Stimulated activated CD4-positive, alpha-beta T cell treated with anti-CD3 and anti-CD28 coated beads, TNF-alpha, amount 100 ng/mL, for 4 hours (primary cell): ENCODE data around the gene ZNF765.
"Not testable (repeated sequence)": the region's sequence is repeated elsewhere in the genome, so short reads cannot be mapped to it uniquely, and the experiment has no call there.

Experiments
- DNase-seq, 3 experiments: peaks; one replicate each; pipeline ENCODE4 v3.0.0-alpha.2; 2020; ENCODE audit warnings: low read depth in 3 of 3

Gene ZNF765

DNA sequence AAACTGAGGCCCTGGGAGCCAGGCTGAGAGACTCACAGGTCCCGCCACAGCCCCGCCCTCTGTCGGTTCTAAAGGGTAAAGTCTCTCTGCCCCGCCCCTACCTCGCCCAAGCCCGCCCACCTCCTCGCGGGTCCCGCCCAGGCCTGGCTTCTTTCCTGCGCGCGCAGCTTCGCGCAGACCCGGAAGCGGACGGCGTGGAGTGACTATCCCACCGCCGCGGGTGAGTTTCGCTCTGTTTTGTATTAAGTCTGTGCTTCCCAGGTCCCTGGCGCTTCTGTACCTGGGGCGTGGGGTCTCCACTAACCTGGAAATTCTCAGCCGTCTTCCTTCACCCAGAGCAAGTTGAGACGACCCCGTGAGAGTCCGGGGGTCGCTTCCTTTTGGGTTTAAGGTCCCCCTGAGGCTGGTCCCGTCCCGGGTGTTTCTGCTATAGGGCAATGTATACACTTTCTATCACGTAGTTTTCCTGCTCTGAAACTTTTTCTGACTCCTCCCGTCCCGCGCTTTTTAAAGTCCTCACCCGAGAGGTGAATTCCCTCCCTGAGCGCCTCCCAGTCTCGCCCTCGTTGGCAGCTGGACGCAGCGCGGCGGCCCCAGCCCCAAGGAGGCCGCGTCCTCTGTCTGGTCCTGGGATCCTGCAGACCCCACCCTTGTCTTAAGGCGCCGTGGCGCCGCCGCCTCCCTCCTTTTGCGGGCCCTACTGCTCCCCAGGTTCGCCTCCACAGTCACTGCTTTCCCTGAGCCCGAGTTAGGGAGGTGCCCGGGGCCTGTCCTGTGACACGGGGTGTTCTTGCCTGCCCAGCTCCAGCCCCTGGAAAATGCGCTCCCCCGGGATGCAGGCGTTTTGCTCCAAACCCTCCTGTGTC lies at the start of gene ZNF765:
ZNF765 (plus strand) TSS at position 176 of the 866 bp plus-strand sequence. CDS start 2,867 bp downstream, outside the sequence.
- peak; percentile 93 to 97 (median 95) for DNase-seq

DNA sequence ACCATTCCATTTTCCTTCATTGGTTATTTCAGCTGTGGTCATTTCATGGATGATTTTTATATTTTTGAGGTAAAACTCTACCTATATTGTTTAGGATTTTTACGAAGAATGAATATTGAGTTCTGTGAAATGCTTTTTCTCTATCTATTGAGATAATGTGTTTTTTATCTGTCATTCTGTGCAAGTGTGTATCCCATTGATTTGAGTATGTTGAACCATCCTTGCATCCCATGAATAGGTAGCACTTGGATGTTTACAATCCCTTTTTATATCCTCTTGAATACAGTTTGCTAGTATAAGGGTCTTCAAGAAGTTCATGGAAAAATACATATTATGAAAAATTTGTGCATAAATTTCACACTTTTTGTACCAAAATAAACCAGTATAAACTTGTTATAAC lies 39.2 kb upstream of the ZNF765 start:
- no peak for DNase-seq

DNA sequence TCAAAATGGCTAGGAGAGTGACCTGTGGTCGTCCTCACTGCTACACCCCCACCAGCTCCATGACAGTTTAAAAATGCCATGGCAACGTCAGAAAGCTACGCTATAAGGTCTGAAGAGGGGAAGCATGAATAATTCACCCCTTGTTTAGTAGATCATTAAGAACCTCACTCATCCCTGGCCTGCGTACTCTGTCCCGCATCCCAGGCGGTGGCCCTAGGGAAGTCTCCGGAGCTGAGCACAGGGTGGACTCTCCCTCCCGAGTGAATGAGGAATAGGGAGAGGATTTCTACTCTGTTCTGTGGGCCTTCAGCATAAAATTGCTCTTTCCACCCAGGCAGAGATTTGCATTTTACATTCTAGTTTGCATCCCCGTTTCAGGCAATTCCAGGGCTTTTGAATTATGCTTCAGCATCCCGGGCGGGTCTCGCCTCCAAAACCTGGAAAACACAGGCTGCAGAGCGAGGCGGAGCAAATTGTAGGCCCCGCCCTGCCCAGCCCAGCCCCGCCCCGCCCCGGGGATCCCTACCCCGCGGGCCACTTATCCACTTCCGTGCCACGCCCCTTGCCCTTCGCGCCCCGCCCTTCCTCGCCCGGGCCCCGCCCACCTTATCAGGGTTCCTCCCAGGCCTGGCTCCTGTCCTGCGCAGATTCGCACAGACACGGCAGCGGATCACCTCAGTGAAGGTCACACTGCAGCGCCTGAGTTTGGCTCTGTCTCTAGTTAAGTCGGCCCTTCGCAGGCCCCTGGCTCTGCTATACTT lies 36.9 kb upstream of the ZNF765 start:
- DNase-seq = no peak

DNA sequence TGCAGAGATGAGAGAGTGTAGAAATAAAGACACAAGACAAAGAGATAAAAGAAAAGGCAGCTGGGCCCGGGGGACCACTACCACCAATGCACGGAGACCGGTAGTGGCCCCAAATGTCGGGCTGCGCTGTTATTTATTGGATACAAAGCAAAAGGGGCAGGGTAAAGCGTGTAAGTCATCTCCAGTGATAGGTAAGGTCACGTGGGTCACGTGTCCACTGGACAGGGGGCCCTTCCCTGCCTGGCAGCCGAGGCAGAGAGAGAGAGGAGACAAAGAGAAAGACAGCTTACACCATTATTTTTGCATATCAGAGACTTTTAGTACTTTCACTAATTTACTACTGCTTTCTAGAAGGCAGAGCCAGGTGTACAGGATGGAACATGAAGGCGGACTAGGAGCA lies 34.9 kb upstream of the ZNF765 start:
- DNase-seq = not testable (repeated sequence)

DNA sequence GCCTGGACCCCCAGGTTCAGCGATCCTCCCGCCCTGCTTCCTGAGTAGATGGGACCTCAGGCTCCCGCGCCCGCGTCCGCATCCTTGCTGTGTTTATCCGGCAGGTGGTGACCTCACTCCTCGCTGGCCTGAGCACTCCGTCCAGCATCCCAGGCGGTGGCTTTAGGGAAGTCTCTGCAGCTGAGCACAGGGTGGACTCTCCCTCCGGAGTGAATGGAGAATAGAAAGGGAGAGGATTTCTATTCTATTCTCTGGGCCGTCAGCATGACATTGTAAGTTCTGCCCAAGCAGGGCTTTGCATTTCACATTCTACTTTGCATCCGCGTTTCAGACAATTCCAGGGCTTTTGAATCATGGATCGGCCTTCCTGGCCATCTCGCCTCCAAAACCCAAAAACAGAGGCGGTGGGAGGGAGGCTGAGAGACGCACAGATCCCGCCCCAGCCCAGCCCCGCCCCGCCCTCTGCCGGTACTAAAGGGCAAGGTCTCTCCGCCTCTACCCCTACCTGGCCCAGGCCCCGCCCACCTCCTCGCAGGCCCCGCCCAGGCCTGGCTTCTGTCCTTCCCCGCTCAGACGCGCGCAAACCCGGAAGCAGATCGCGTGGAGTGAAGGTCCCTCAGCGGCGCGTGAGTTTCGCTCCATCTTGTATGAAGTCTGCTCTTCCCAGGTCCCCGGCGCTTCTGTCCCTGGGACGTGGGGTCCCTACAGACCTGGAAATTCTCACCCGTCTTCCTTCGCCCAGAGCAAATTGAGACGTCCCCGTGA lies 29.6 kb upstream of the ZNF765 start, which contains the start of gene ZNF525:
ZNF525 (plus strand) TSS at position 572 of the 765 bp plus-strand sequence. CDS start 6,577 bp downstream, outside the sequence.
- peak; percentile 94 to 98 (median 94) for DNase-seq

DNA sequence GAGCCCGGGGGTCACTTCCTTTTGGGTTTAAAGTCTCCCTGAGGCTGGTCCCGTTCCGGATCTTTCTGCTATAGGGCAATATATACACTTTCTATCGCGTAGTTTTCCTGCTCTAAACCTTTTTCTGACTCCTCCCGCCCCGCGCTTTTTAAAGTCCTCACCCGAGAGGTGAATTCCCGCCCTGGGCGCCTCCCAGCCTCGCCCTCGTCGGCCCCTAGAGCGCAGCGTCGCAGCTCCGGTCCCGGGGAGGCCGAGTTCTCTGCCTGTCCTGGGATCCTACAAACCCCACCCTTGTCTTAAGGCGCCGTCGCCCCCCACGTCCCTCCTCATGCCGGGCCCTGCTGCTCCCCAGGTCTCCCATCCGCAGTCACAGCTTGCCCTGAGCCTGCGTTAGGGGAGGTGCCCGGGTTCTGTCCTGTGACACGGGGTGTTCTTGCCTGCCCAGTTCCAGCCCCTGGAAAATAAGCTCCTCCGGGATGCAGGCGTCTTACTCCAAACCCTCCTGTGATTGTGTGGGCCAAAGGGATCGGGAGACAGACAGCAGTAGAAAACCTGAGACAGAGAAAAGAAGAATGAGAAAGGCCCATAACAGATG lies 29.0 kb upstream of the ZNF765 start:
- DNase-seq = peak in 1 of 3 experiments; percentile 6

DNA sequence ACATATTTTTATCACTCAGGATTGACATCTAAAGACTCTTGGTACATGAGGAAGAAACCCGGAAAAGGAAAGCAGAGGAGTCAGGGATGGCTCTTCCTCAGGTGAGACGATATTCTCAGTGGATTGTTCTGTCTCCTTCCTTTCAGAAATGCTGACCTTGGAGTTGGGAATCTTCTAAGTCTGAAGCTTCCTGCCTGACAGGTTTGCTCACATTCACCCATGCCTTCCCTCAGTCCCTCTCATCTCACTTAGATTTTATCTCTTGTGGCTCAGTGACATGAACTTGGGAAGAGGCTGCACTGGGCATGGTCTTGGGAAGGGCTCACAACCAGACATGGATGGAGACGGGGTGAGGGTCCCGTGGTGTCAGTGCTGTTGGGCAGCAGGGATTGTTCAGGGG lies 22.8 kb upstream of the ZNF765 start:
- DNase-seq = no peak

DNA sequence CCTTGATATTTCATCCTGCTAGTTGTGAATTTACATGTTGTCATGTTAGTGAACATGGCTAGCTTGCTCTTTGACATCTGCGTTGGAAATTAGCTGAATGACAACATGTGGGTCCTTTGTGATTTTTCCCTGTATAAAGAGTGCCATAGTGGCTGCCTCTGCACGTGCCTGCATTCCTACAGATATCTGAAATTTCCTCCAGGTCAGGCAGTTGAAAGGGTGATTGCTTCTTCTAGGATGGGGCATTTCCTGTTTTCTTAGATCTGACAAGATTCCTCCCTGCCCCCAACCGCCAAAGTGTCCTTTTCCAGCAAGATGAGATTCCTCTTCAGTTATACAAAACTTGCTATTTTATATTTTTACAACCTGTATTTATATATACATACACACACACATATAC lies 20.7 kb upstream of the ZNF765 start:
- DNase-seq = no peak

DNA sequence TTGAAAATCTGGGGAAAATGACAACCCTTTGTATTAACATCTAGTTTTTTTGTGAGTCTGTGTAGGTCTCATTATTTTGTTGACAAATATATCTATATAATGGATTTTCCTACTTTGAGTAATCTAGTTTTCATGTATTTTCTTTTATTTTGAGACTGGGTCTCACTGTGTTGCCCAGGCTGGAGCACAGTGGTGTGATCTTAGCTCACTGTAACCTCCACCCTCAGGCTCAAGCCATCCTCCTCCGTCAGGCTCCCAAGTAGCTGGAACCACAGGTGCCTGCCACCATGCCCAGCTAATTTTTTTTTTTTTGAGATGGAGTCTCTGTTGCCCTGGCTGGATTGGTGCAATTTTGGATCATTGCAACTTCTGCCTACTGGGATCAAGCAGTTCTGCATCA lies 20.2 kb upstream of the ZNF765 start:
- DNase-seq = no peak

DNA sequence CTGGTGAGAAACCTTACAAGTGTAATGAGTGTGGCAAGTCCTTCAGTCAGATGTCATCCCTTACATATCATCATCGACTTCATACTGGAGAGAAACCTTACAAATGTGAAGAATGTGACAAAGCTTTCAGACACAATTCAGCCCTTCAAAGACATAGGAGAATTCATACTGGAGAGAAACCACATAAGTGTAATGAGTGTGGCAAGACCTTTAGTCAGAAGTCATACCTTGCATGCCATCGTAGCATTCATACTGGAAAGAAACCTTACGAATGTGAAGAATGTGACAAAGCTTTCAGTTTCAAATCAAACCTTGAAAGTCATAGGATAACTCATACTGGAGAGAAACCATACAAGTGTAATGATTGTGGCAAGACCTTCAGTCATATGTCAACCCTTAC lies 13.6 kb upstream of the ZNF765 start:
- no peak for DNase-seq

DNA sequence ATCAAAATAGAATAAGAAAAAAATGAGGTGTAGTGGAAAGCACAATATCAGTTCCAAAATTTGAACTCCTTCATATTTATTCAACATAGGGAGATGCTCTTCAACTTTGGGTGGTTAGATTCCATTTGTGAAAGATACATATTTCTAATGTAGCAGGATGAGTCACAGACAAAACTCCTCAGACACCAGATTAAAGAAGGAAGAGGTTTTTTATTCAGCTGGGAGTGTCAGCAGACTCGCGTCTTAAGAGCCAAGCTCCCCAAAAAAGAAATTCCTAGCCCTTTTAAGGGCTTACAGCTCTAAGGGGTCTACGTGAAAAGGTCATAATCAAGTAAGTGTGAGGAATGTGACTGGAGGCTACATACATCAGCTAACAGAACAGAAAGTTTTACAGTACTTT lies 6.8 kb upstream of the ZNF765 start:
- no peak for DNase-seq

DNA sequence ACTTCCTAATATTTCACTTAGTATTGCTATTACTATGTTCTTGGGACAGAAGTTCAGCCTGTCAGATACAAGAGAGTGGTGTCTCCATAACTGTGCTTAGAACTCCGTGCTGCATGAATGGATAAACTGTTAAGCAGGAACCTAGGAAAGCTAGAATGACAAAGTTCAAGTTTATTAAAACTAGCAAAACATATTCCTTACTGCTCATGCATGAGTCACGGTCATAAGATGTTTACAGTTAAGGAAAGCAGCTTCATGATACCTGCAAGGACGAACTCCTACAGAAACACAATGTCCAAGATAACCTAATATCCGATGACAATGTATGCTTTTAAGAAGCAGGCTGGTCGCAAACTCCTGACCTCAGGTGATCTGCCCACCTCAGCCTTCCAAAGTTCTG lies 6.0 kb upstream of the ZNF765 start:
- DNase-seq = no peak

DNA sequence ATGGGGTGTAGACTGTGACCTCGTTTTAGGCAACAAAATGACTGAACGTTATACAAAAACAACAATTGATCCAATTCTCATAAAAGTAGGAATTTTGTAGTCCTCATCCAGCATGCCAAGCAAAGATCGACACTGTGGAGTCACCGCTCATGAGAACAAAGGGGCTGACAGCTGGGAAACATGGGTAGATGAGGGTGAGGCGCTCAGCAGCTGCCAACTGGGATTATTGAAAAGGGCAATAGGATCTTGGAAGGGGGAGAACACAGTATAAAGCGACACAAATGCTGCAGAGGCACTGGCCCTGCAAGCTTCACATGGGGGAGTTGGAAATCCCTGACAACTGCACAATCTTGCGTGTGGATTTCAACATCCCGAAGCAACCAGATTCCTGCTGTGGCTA lies 5.4 kb upstream of the ZNF765 start:
- DNase-seq = no peak

DNA sequence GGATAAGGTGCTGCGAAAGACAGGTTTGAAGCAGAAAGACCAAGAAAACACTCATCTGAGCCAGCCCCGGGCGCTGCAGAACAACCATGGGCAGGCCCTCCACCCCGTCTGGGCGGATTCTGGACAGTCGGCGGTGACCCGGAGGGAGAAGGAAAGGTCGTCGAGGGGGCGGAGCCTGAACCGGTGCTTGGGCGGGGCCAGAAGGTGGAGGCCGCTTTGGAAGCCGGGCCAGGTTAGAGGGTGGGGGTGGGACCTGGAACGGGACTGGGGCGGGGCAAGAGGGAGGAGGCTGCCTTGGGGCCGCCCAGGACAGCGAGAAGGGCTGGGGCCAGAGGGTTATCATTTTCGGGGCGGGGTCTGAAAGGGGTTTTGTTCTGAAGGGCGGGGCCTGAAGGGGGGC lies 5.0 kb upstream of the ZNF765 start:
- no peak for DNase-seq

DNA sequence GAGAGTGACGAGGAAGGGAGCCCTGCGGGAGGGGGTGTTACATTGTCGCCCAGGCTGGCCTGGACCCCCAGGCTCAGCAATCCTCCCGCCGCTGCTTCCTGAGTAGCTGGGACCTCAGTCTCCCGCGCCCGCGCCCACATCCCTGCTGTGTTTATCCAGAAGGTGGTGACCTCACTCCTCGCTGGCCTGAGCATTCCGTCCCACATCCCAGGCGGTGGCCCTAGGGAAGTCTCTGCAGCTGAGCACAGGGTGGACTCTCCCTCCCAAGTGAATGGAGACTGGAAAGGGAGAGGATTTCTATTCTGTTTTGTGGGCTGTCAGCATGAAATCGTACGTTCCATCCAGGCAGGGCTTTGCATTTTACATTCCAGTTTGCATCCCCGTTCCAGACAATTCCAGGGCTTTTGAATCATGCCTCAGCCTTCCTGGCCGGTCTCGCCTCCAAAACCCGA lies 401 bp upstream of the ZNF765 start:
- no peak for DNase-seq

DNA sequence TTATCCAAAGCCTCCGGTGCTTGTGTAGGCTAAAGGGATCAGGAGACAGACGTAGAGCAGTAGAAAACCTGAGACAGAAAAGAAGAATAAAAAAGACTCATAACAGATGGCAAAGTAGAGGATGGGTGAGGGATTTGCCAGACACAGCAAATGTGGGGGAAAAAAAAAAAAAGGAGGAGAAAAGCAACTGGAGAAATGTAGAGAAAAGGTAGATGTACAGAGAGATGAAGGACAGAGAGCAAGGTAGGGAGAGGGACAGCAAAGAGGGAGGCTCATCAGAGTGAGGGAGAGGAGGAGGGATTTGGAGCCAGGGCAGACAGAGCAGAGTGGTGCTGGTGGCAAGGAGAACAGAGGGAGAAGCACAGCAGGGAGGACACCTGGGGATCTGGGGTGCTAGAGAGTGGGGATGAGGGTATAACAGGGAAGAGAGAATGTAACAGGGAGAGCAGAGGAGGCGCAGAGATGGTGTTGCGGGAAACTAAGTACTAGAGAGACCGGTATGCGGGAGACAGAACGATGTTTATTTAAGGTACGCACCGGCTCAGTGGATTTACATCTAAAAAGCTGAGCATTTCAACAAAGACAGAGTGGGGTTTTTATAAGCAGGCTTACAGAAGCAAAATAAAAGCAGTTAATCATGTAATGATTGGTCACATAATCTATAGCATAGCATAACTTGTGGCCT lies 1.0 kb downstream of the ZNF765 start:
- not testable (repeated sequence) for DNase-seq

DNA sequence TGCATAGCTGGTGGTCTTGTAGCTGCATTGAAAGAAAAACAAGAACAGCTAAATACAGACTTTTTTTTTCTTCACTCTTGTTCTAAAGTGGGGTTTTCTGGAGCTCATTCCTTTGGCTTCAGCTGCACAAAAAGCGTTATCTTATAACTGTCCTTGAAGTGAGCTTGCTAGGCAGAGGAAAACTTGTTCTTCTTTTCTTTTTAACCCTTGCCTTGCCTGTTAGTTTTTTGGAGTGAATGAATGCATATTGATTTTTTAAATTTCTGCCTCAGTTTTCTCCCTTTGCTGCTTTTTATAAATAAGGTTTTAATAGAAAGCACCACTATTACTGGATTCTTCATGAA lies 1.5 kb downstream of the ZNF765 start:
- no peak for DNase-seq

DNA sequence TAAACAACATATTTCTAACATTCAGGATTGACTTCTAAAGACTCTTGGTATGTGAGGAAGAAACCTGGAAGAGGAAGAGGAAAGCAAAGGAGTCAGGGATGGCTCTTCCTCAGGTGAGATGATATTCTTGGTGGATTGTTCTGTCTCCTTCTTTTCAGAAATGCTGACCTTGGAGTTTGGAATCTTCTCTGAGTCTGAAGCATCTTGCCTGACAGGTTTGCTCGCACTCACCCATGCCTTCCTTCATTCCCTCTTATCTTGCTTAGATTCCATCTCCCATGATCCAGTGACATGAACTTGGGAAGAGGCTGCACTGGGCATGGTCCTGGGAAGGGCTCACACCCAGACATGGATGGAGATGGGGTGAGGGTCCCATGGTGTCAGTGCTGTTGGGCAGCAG lies 3.0 kb downstream of the ZNF765 start:
- not testable (repeated sequence) for DNase-seq

DNA sequence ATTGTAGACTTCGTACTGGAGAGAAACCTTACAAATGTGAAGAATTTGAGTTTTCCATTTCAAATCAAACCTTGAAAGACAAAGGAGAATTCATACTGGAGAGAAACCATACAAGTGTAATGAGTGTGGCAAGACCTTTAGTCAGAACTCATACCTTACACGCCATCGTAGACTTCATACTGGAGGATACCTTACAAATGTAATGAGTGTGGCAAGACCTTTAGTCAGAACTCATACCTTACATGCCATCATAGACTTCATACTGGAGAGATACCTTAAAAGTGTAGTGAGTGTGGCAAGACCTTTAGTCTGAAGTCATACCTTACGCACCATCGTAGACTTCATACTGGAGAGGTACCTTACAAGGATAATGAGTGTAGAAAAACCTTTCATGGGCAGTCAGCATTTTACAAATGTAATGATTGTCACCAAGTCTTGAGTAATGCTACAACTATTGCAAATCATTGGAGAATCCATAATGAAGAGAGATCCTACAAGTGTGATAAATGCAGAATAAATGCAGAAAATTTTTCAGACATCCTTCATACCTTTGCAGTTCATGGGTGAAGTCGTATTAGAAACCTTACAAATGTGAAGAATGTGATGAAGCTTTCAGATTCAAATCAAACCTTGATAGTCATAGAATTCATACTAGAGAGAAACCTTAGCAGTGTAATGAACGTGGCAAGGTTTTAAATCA lies 14.7 kb downstream of the ZNF765 start:
- no peak for DNase-seq

DNA sequence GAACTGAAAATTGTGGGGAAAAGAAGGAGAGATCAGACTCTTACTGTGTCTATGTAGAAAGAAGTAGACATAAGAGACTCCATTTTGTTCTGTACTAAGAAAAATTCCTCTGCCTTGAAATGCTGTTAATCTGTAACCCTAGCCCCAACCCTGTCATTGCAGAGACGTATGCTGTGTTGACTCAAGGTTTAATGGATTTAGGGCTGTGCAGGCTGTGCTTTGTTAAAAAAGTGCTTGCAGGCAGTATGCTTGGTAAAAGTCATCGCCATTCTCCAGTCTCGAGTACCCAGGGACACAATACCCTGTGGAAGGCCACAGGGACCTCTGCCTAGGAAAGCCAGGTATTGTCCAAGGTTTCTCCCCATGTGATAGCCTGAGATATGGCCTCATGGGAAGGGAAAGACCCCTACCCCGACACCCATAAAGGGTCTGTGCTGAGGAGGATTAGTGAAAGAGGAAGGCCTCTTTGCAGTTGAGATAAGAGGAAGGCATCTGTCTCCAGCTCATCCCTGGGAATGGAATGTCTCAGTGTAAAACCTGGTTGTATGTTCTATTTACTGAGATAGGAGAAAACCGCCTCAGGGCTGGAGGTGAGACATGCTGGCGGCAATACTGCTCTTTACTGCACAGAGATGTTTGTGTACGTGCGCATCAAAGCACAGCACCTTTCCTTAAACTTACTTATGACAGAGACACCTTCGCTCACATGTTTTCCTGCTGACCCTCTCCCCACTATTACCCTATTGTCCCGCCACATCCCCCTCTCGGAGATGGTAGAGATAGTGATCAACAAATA lies 25.8 kb downstream of the ZNF765 start:
- not testable (repeated sequence) for DNase-seq
